Measurements from ENCODE around the gene ZDHHC13.

DNA sequence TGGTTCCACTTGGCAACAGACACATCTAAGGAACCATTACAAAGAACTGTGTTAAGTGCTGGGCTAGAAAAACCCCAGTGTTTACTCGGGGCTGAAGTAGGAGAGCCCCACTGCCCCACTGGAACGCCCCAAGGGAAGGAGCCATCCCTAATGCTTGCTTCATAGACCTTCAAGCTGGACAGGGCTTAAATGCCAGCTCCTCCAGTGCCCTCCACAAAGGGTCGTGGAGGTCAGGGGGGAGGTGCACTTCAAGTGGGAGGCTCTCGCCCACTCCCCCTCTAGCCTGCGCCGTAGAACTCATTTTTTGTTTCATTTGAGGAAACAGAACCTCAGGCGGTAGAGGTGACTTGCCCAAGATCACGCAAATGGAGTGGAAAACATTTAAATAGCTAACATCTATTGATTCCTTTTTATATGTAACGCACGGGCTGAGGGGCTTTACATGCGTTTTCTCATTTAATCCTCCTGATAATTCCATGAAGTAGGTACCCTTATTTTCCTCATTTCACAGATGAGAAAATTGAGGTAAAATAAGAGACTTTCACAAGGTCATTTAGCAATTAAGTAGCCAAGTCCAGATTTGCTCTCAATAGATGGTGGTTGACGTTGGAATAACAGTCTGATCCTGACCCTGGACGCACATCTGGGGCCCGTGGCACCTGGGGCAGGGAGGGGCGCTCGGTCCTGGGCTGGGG, 545 bp upstream of the ZDHHC13 start:
- TF ChIP-seq, protein P1, sequence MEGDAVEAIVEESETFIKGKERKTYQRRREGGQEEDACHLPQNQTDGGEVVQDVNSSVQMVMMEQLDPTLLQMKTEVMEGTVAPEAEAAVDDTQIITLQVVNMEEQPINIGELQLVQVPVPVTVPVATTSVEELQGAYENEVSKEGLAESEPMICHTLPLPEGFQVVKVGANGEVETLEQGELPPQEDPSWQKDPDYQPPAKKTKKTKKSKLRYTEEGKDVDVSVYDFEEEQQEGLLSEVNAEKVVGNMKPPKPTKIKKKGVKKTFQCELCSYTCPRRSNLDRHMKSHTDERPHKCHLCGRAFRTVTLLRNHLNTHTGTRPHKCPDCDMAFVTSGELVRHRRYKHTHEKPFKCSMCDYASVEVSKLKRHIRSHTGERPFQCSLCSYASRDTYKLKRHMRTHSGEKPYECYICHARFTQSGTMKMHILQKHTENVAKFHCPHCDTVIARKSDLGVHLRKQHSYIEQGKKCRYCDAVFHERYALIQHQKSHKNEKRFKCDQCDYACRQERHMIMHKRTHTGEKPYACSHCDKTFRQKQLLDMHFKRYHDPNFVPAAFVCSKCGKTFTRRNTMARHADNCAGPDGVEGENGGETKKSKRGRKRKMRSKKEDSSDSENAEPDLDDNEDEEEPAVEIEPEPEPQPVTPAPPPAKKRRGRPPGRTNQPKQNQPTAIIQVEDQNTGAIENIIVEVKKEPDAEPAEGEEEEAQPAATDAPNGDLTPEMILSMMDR (IDR thresholded peaks at IDR 0.05), result no peak
- no peak for TF ChIP-seq POLR2A (IDR thresholded peaks at IDR 0.05)
